HG03442 (cell line): ENCODE data around the gene TMEM207.
A peak's percentile ranks its signal among the peaks of the same experiment; 100 is the strongest.

ENCODE experiments used
- ATAC-seq: cut with Tn5 transposase; IDR thresholded peaks from one replicate; pipeline ENCODE4 v1.9.1; 2021; ENCODE audit warnings: mild to moderate bottlenecking, moderate library complexity; ENCODE audit not compliant: unreplicated experiment

The TMEM207 gene

GRCh38 chr3:190444576-190445145 is 5.0 kb downstream of the TMEM207 start:
- ATAC-seq, result no peak

GRCh38 chr3:190444006-190444405 is 5.7 kb downstream of the TMEM207 start:
- no peak for ATAC-seq

GRCh38 chr3:190443257-190443656 is 6.4 kb downstream of the TMEM207 start:
- ATAC-seq, result no peak

- ATAC-seq, result no peak
These were observed 7.5 kb downstream of the TMEM207 start for GRCh38 chr3:190442240-190442639.

- no peak for ATAC-seq
These were observed 13.4 kb downstream of the TMEM207 start for GRCh38 chr3:190436331-190436730.

GRCh38 chr3:190435618-190436017 is 14.1 kb downstream of the TMEM207 start:
- ATAC-seq, result no peak

- ATAC-seq, result no peak
These were observed 16.1 kb downstream of the TMEM207 start for GRCh38 chr3:190433626-190434025.

- no peak for ATAC-seq
These were observed 17.5 kb downstream of the TMEM207 start for GRCh38 chr3:190432216-190432615.

- no peak for ATAC-seq
These were observed 18.8 kb downstream of the TMEM207 start for GRCh38 chr3:190430906-190431305.

GRCh38 chr3:190429681-190430080 is 20.0 kb downstream of the TMEM207 start:
- ATAC-seq, result no peak

- ATAC-seq, result no peak
These were observed 22.7 kb downstream of the TMEM207 start for GRCh38 chr3:190426806-190427507.

GRCh38 chr3:190425833-190426232 is 23.9 kb downstream of the TMEM207 start:
- no peak for ATAC-seq

GRCh38 chr3:190424478-190425439 is 24.9 kb downstream of the TMEM207 start:
- peak; percentile 74 for ATAC-seq

GRCh38 chr3:190424108-190424477 is 25.6 kb downstream of the TMEM207 start:
- ATAC-seq, result peak; percentile 9

- ATAC-seq, result no peak
These were observed 35.4 kb downstream of the TMEM207 start for GRCh38 chr3:190414297-190414696.

- no peak for ATAC-seq
These were observed 45.0 kb downstream of the TMEM207 start for GRCh38 chr3:190404715-190405114.

GRCh38 chr3:190401963-190402362 is 47.7 kb downstream of the TMEM207 start:
- ATAC-seq, result no peak

GRCh38 chr3:190399677-190400076 is 50.0 kb downstream of the TMEM207 start:
- ATAC-seq, result no peak

GRCh38 chr3:190397889-190398288 is 51.8 kb downstream of the TMEM207 start:
- ATAC-seq, result no peak

- ATAC-seq, result no peak
These were observed 53.7 kb downstream of the TMEM207 start for GRCh38 chr3:190396001-190396400.

GRCh38 chr3:190388703-190389102 is 61.0 kb downstream of the TMEM207 start:
- ATAC-seq, result no peak
